Measurements from ENCODE around the gene SCTR.

GRCh38 chr2:119466373-119466772 lies 57.9 kb downstream of the SCTR start:
- no peak for TF ChIP-seq CTCF (IDR thresholded peaks at IDR 0.05)
- TF ChIP-seq POLR2A (IDR thresholded peaks at IDR 0.05) = no peak
